Panc1 (cell line): ENCODE results near the gene CACTIN. TPM values are rescaled to one million over a fixed set of nuclear protein-coding genes. Genes with fewer than 3 reads are reported as not detected.

Experiments used
- ATAC-seq: fragments of 200-7000 bp; cut with Tn5 transposase; 2 replicates; pipeline ENCODE4 v1.9.1; 2020; ENCODE audit warnings: mild to moderate bottlenecking, moderate library complexity
- BruUV-seq: library from RNA; stranded (reverse); fragments of 400-500 nt; replicated peaks from 2 replicates; lab custom pipeline; 2021; lab: Mats Ljungman, UMichigan
- CTCF ChIA-PET: fragments of 300-600 bp; sonication (Branson Sonifier 250); formaldehyde crosslinking; loops from one replicate; lab custom pipeline; 2022; ENCODE audit warnings: antibody characterized with exemption; lab: Charles Lee
- POLR2A ChIA-PET: fragments of 300-600 bp; sonication (Branson Sonifier 250); formaldehyde crosslinking; loops from one replicate; lab custom pipeline; 2022; ENCODE audit warnings: antibody characterized with exemption; lab: Charles Lee
- DNase-seq: peaks from one replicate; pipeline ENCODE4 v3.0.0-alpha.2; 2010; ENCODE audit warnings: low read depth, low spot score
- H3K27ac ChIP-seq: 2 replicates; pipeline ENCODE4 v1.5.1; 2011; ENCODE audit warnings: mild to moderate bottlenecking, low read length, inconsistent platforms
- H3K27me3 ChIP-seq: fragments of 200-500 bp; sonication (Bioruptor generic); 2 replicates; pipeline ENCODE4 v1.6.0; 2014; ENCODE audit warnings: low read length, inconsistent platforms; ENCODE audit not compliant: control insufficient read depth, insufficient read depth
- H3K36me3 ChIP-seq: fragments of 200-500 bp; sonication (Bioruptor generic); 2 replicates; pipeline ENCODE4 v1.5.1; 2014; ENCODE audit warnings: inconsistent platforms, mild to moderate bottlenecking, low read length, moderate library complexity; ENCODE audit not compliant: control insufficient read depth, insufficient read depth
- H3K4me1 ChIP-seq: 2 replicates; pipeline ENCODE4 v1.5.1; 2011; ENCODE audit warnings: inconsistent platforms, mild to moderate bottlenecking, low read length, moderate library complexity; ENCODE audit not compliant: control insufficient read depth, insufficient read depth
- H3K4me3 ChIP-seq, 2 experiments: 2 replicates each; pipeline ENCODE4 v1.5.1; 2011 to 2012; ENCODE audit warnings: low read depth in 2 of 2, low read length in 2 of 2, mild to moderate bottlenecking in 2 of 2, inconsistent platforms in 1 of 2, moderate library complexity in 1 of 2
- H3K9me3 ChIP-seq: fragments of 200-500 bp; sonication (Bioruptor generic); 2 replicates; pipeline ENCODE4 v1.5.1; 2014; ENCODE audit warnings: low read depth, mild to moderate bottlenecking, inconsistent platforms, low read length, moderate library complexity; ENCODE audit not compliant: control insufficient read depth, insufficient read depth
- POLR2AphosphoS5 ChIP-seq: IDR thresholded peaks from 2 replicates; pipeline ENCODE4 v1.6.1; 2012; ENCODE audit warnings: mild to moderate bottlenecking, low read depth, low read length, moderate library complexity
- SIN3A ChIP-seq: IDR thresholded peaks from 2 replicates; pipeline ENCODE4 v1.6.1; 2012; ENCODE audit warnings: low read depth, mild to moderate bottlenecking, low read length, moderate library complexity, borderline replicate concordance; ENCODE audit not compliant: insufficient read depth
- TCF7L2 ChIP-seq: IDR thresholded peaks from 2 replicates; pipeline ENCODE4 v1.6.1; 2011; ENCODE audit warnings: mild to moderate bottlenecking, low read depth, low read length, inconsistent platforms
- in situ Hi-C: cut with HindIII; loops from 2 replicates; pipeline ENCODE4 v1.10.0; 2016; ENCODE audit warnings: low sequenced_read_pairs, low pct_unique_long_range_greater_than_20kb
- intact Hi-C: fragments of 100-400 bp; cut with micrococcal nuclease; formaldehyde crosslinking; loops from one replicate; pipeline ENCODE4 v1.10.0; 2022; ENCODE audit not compliant: unreplicated experiment
- total RNA-seq: library from RNA; stranded (reverse); gene quantifications from one replicate; pipeline ENCODE4 v1.2.1, GENCODE V29; 2021; ENCODE audit not compliant: unreplicated experiment
- TF ChIP-seq, protein P1 (sequence below): fragments of 450-650 bp; IDR thresholded peaks from 2 replicates; pipeline ENCODE4 v1.5.1; 2017; ENCODE audit warnings: mild to moderate bottlenecking
- TF ChIP-seq, protein P2 (sequence below), 2 experiments: IDR thresholded peaks; 2 replicates each; pipeline ENCODE4 v1.6.1; 2011 to 2012; ENCODE audit warnings: low read depth in 2 of 2, control low read depth in 1 of 2, low read length in 1 of 2, mild to moderate bottlenecking in 1 of 2, moderate library complexity in 1 of 2; ENCODE audit not compliant: insufficient read depth in 1 of 2

Gene CACTIN
- total RNA-seq, 1 experiment from 2014 or later, result 25.2 TPM

DNA sequence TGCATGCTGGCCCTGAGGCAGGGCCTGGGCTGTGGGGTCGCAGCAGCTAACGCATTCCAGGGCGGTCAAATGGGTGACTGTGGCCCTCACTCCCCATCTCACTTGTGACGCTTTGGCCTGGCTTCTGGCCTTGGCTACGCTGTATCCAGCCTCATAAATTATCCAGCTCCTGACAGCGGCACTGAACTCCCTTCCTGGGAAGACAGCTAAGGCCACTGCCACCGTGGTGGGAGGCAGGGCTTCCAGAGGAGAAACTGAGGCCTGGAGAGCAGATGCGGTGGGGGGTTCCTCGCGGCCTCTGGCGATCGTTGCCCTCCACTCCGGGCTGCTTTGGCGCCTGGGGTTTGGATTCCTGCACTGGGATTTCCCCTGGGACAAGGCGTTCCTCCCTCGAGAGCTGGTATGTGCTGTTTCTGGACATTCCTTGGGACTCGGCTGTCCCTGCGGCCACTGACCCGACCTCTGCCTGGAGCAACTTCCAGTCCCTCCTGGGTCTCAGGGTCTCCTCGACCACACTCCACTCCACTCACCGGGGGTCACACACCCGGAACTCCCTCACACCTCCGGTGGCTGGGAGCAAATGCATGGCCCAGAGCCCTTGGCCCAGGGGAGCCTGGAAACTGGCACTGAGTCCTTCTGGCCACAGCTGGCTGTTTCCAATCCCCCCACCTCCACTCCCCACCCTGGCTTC lies 23.3 kb downstream of the CACTIN start:
- TF ChIP-seq SIN3A (no peak), TCF7L2 (no peak), POLR2AphosphoS5 (no peak)
- TF ChIP-seq, protein P1, sequence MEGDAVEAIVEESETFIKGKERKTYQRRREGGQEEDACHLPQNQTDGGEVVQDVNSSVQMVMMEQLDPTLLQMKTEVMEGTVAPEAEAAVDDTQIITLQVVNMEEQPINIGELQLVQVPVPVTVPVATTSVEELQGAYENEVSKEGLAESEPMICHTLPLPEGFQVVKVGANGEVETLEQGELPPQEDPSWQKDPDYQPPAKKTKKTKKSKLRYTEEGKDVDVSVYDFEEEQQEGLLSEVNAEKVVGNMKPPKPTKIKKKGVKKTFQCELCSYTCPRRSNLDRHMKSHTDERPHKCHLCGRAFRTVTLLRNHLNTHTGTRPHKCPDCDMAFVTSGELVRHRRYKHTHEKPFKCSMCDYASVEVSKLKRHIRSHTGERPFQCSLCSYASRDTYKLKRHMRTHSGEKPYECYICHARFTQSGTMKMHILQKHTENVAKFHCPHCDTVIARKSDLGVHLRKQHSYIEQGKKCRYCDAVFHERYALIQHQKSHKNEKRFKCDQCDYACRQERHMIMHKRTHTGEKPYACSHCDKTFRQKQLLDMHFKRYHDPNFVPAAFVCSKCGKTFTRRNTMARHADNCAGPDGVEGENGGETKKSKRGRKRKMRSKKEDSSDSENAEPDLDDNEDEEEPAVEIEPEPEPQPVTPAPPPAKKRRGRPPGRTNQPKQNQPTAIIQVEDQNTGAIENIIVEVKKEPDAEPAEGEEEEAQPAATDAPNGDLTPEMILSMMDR, result no peak
- TF ChIP-seq, protein P2, sequence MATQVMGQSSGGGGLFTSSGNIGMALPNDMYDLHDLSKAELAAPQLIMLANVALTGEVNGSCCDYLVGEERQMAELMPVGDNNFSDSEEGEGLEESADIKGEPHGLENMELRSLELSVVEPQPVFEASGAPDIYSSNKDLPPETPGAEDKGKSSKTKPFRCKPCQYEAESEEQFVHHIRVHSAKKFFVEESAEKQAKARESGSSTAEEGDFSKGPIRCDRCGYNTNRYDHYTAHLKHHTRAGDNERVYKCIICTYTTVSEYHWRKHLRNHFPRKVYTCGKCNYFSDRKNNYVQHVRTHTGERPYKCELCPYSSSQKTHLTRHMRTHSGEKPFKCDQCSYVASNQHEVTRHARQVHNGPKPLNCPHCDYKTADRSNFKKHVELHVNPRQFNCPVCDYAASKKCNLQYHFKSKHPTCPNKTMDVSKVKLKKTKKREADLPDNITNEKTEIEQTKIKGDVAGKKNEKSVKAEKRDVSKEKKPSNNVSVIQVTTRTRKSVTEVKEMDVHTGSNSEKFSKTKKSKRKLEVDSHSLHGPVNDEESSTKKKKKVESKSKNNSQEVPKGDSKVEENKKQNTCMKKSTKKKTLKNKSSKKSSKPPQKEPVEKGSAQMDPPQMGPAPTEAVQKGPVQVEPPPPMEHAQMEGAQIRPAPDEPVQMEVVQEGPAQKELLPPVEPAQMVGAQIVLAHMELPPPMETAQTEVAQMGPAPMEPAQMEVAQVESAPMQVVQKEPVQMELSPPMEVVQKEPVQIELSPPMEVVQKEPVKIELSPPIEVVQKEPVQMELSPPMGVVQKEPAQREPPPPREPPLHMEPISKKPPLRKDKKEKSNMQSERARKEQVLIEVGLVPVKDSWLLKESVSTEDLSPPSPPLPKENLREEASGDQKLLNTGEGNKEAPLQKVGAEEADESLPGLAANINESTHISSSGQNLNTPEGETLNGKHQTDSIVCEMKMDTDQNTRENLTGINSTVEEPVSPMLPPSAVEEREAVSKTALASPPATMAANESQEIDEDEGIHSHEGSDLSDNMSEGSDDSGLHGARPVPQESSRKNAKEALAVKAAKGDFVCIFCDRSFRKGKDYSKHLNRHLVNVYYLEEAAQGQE (IDR thresholded peaks at IDR 0.05; ENCODE audit: insufficient read depth in 1 of 2, low read depth in 2 of 2, low read length in 1 of 2), result no peak
- intact Hi-C loops (no loop called here), in situ Hi-C loops (no loop called here)
- Histone ChIP-seq H3K27me3 (no peaks in the 10 kb centered on the region), H3K27ac (no peak overlapping the region), H3K9me3 (no peaks in the 10 kb centered on the region), H3K36me3 (no peaks in the 10 kb centered on the region), H3K4me3 (no peak overlapping the region), H3K4me1 (peaks cover 22% of the 10 kb centered on the region)
- ATAC-seq, result no peak
- POLR2A ChIA-PET, result no interaction called here
- CTCF ChIA-PET, result no interaction called here
- no peak for DNase-seq
- no TSS peak for BruUV-seq

DNA sequence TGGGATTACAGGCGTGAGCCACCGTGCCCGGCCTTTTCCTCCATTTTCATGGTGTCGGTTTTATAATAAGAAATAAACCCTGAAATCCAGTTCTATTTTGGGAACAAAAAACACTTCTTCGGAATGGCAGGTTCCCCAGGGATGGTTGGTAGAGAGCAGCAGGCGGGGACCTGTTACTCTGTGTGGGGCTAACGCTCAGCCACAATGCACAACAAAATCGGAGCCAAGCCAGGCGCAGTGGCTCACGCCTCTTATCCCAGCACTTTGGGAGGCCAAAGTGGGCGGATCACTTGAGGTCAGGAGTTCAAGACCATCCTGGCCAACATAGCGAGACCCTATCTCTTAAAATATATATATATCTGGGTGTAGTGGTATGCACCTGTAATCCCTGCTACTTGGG lies 25.6 kb downstream of the CACTIN start:
- TF ChIP-seq TCF7L2 (no peak), POLR2AphosphoS5 (no peak), SIN3A (no peak)
- TF ChIP-seq, protein P1, result no peak
- TF ChIP-seq, protein P2 (IDR thresholded peaks at IDR 0.05; ENCODE audit: insufficient read depth in 1 of 2, low read depth in 2 of 2, low read length in 1 of 2), result no peak
- no peak overlapping the region for H3K4me3 ChIP-seq
- DNase-seq, result no peak
- ChIA-PET POLR2A (no interaction called here), CTCF (interaction anchor here (0.6 kb wide), 1 partner anchor 12 kb away, joined by 3 read pairs; no protein-coding TSS in a partner anchor)
- in situ Hi-C loops (no loop called here), intact Hi-C loops (no loop called here)
- H3K36me3 ChIP-seq, result no peaks in the 10 kb centered on the region
- H3K27ac ChIP-seq, result no peak overlapping the region
- peaks cover 13% of the 10 kb centered on the region for H3K4me1 ChIP-seq
- BruUV-seq, result no TSS peak
- no peak for ATAC-seq
- H3K9me3 ChIP-seq, result no peaks in the 10 kb centered on the region
- no peaks in the 10 kb centered on the region for H3K27me3 ChIP-seq
